GM12865 (cell line): ENCODE results near the gene TMPRSS9.

ENCODE experiments used
- DNase-seq: peaks from one replicate; pipeline ENCODE4 v3.0.0; 2010; ENCODE audit warnings: low read depth
- H3K4me3 ChIP-seq: 2 replicates; pipeline ENCODE4 v1.5.1; 2011; ENCODE audit warnings: mild to moderate bottlenecking, low read depth, low read length, control low read depth
- CTCF ChIP-seq: IDR thresholded peaks from 2 replicates; pipeline ENCODE4 v1.5.1; 2011; ENCODE audit warnings: low read length, control low read depth, low read depth, inconsistent platforms; ENCODE audit not compliant: insufficient read depth; ENCODE audit errors: missing control alignments

Gene TMPRSS9

GRCh38 chr19:2436384-2436783 is 76.3 kb downstream of the TMPRSS9 start:
- no peak for TF ChIP-seq CTCF
- DNase-seq: no peak
- no peak overlapping the region for H3K4me3 ChIP-seq

- TF ChIP-seq CTCF: no peak
- no peak for DNase-seq
Observed at GRCh38 chr19:2436926-2437325, 76.9 kb downstream of the TMPRSS9 start.

GRCh38 chr19:2438178-2438577 is 78.1 kb downstream of the TMPRSS9 start:
- H3K4me3 ChIP-seq: no peak overlapping the region
- TF ChIP-seq CTCF: no peak
- no peak for DNase-seq

More at GRCh38 chr19:2436926-2437325, 76.9 kb downstream of the TMPRSS9 start:
- H3K4me3 ChIP-seq: no peak overlapping the region

GRCh38 chr19:2440515-2440914 is 80.5 kb downstream of the TMPRSS9 start:
- no peak for DNase-seq
- no peak for TF ChIP-seq CTCF
- no peak overlapping the region for H3K4me3 ChIP-seq

- H3K4me3 ChIP-seq: no peak overlapping the region
- TF ChIP-seq CTCF: no peak
- DNase-seq: no peak
Observed at GRCh38 chr19:2441096-2441752, 81.2 kb downstream of the TMPRSS9 start.

GRCh38 chr19:2443116-2443784 is 83.2 kb downstream of the TMPRSS9 start:
- no peak for TF ChIP-seq CTCF
- H3K4me3 ChIP-seq: no peak overlapping the region
- no peak for DNase-seq

- DNase-seq: no peak
- TF ChIP-seq CTCF: no peak
- H3K4me3 ChIP-seq: no peak overlapping the region
Observed at GRCh38 chr19:2443785-2444182, 83.7 kb downstream of the TMPRSS9 start.
